Coronary artery (tissue), 2 donors: Measurements from ENCODE around the gene F13B.
"Not testable (repeated sequence)": the region's sequence is repeated elsewhere in the genome, so short reads cannot be mapped to it uniquely, and the experiment has no call there.

Source experiments
- DNase-seq: peaks from one replicate; pipeline ENCODE4 v3.0.0-alpha.2; 2017; ENCODE audit warnings: low spot score
- H3K27ac ChIP-seq, 2 donors: fragments of 200-600 bp; sonication (generic); one replicate each; pipeline ENCODE4 v1.5.1; 2016 to 2019
- H3K4me3 ChIP-seq: fragments of 200-600 bp; sonication (generic); 2 replicates; pipeline ENCODE4 v1.5.1; 2016; ENCODE audit warnings: mild to moderate bottlenecking, moderate library complexity
- CTCF ChIP-seq: fragments of 200-600 bp; sonication (generic); IDR thresholded peaks from one replicate; pipeline ENCODE4 v1.5.1; 2019; ENCODE audit warnings: antibody characterized with exemption

The F13B gene

GRCh38 chr1:197066719-197067456 lies at the start of gene F13B:
Gene F13B (minus strand): TSS chr1:197067260. CDS start chr1:197067223, 37 bp downstream.
- DNase-seq: no peak
- TF ChIP-seq CTCF: no peak
- Histone ChIP-seq H3K4me3 (no peak within 1 kb of the TSS), H3K27ac (no peak within 1 kb of the TSS)

- no peak for DNase-seq
- H3K27ac ChIP-seq: no peak overlapping the region
- no peak for TF ChIP-seq CTCF
- H3K4me3 ChIP-seq: no peak overlapping the region
Observed at GRCh38 chr1:197116156-197116555, 49.1 kb upstream of the F13B start.

- H3K27ac ChIP-seq: no peak overlapping the region
- DNase-seq: no peak
- no peak for TF ChIP-seq CTCF
Observed at GRCh38 chr1:197106869-197107268, 39.8 kb upstream of the F13B start.

GRCh38 chr1:197103300-197103699 lies 36.2 kb upstream of the F13B start:
- no peak for DNase-seq
- Histone ChIP-seq H3K4me3 (no peak overlapping the region), H3K27ac (no peak overlapping the region)
- TF ChIP-seq CTCF: no peak

More at GRCh38 chr1:197106869-197107268, 39.8 kb upstream of the F13B start:
- H3K4me3 ChIP-seq: no peak overlapping the region

GRCh38 chr1:197101978-197102377 lies 34.9 kb upstream of the F13B start:
- no peak for DNase-seq
- TF ChIP-seq CTCF: no peak
- H3K27ac ChIP-seq: no peak overlapping the region
- no peak overlapping the region for H3K4me3 ChIP-seq

GRCh38 chr1:197100677-197101076 lies 33.6 kb upstream of the F13B start:
- TF ChIP-seq CTCF: no peak
- no peak overlapping the region for H3K27ac ChIP-seq
- DNase-seq: no peak
- no peak overlapping the region for H3K4me3 ChIP-seq

- no peak for DNase-seq
- no peak for TF ChIP-seq CTCF
- no peak overlapping the region for H3K4me3 ChIP-seq
- no peak overlapping the region for H3K27ac ChIP-seq
Observed at GRCh38 chr1:197099444-197099843, 32.4 kb upstream of the F13B start.

GRCh38 chr1:197096971-197097370 lies 29.9 kb upstream of the F13B start:
- H3K4me3 ChIP-seq, H3K27ac ChIP-seq, DNase-seq: not testable (repeated sequence)
